CD4-positive, CD25-positive, alpha-beta regulatory T cell (primary cell): ENCODE measurements around the gene PRKAG2. TPM values are rescaled to one million over a fixed set of nuclear protein-coding genes. Genes with fewer than 3 reads are reported as not detected.
A peak's percentile ranks its signal among the peaks of the same experiment; 100 is the strongest.
"Not testable (repeated sequence)": the region's sequence is repeated elsewhere in the genome, so short reads cannot be mapped to it uniquely, and the experiment has no call there.

Experiments used
- ATAC-seq, 2 donors: fragments of 150-1000 bp; cut with Tn5 transposase; one replicate each; pipeline ENCODE4 v1.10.0; 2021; ENCODE audit warnings: low read depth in 2 of 2, moderate number of reproducible peaks in 2 of 2, moderate library complexity in 1 of 2
- DNase-seq, 3 donors: peaks; one replicate each; pipeline versions ENCODE4 v3.0.0 to v3.0.0-alpha.2; 2012 to 2022; ENCODE audit warnings: mixed read lengths in 1 of 3
- H3K27ac ChIP-seq: one replicate; pipeline ENCODE4 v1.7.0; 2013; ENCODE audit warnings: mild to moderate bottlenecking, low read length; ENCODE audit not compliant: insufficient read depth, poor library complexity, severe bottlenecking
- H3K27me3 ChIP-seq: one replicate; pipeline ENCODE4 v1.7.0; 2013; ENCODE audit warnings: low read length; ENCODE audit not compliant: control insufficient read depth, insufficient read depth
- H3K36me3 ChIP-seq: one replicate; pipeline ENCODE4 v1.7.0; 2013; ENCODE audit warnings: mild to moderate bottlenecking, low read length, moderate library complexity; ENCODE audit not compliant: control insufficient read depth, insufficient read depth
- H3K4me1 ChIP-seq: 2 replicates; pipeline ENCODE4 v1.7.0; 2013; ENCODE audit warnings: mild to moderate bottlenecking, low read length; ENCODE audit not compliant: insufficient read depth, control insufficient read depth, poor library complexity, severe bottlenecking
- H3K4me3 ChIP-seq: one replicate; pipeline ENCODE4 v1.7.0; 2013; ENCODE audit warnings: low read depth, mild to moderate bottlenecking, low read length, moderate library complexity
- H3K9me3 ChIP-seq, 2 experiments: 1 replicate in 1 of 2; 2 replicates in 1 of 2; pipeline ENCODE4 v1.7.0; 2013; ENCODE audit warnings: low read length in 2 of 2, mild to moderate bottlenecking in 1 of 2, moderate library complexity in 1 of 2; ENCODE audit not compliant: control insufficient read depth in 2 of 2
- H3K27ac Mint-ChIP-seq, 3 donors: one replicate each; pipeline ENCODE4 v1.8.0; 2020 to 2022; ENCODE audit warnings: mild to moderate bottlenecking in 3 of 3, mixed read lengths in 3 of 3, moderate library complexity in 2 of 3
- H3K27me3 Mint-ChIP-seq: one replicate; pipeline ENCODE4 v1.8.0; 2022; ENCODE audit warnings: mild to moderate bottlenecking, mixed read lengths
- H3K36me3 Mint-ChIP-seq: one replicate; pipeline ENCODE4 v1.8.0; 2020; ENCODE audit warnings: mixed read lengths
- H3K4me1 Mint-ChIP-seq, 4 donors: one replicate each; pipeline ENCODE4 v1.8.0; 2020 to 2022; ENCODE audit warnings: mixed read lengths in 4 of 4, mild to moderate bottlenecking in 1 of 4
- H3K4me3 Mint-ChIP-seq, 4 donors: one replicate each; pipeline ENCODE4 v1.8.0; 2020 to 2022; ENCODE audit warnings: mild to moderate bottlenecking in 4 of 4, mixed read lengths in 4 of 4, moderate library complexity in 3 of 4
- H3K9me3 Mint-ChIP-seq, 7 donors: one replicate each; pipeline ENCODE4 v1.8.0; 2020 to 2022; ENCODE audit warnings: mixed read lengths in 7 of 7, mild to moderate bottlenecking in 3 of 7, moderate library complexity in 2 of 7
- polyA plus RNA-seq, 4 donors: library from polyadenylated mRNA; unstranded; fragments of 300-500 nt; fragmentation: Illumina TruSeq; gene quantifications; one replicate each; pipeline ENCODE4 v1.2.3, GENCODE V29; 2021
- total RNA-seq: library from RNA; stranded (reverse); gene quantifications from one replicate; pipeline ENCODE4 v1.2.3, GENCODE V29; 2022

The PRKAG2 gene
- total and polyA plus RNA-seq, 5 donors from 2014 or later = 19.9 to 43.0 (median 26.1) TPM

- Histone ChIP-seq H3K4me3 (peak overlapping the region; percentile 42), H3K36me3 (peaks cover 19% of the 10 kb centered on the region), H3K9me3 (no peaks in the 10 kb centered on the region), H3K27ac (no peak overlapping the region), H3K4me1 (peaks cover 11% of the 10 kb centered on the region), H3K27me3 (no peaks in the 10 kb centered on the region)
- Mint-ChIP-seq H3K36me3 (peaks cover 28% of the 10 kb centered on the region), H3K27me3 (no peaks in the 10 kb centered on the region), H3K27ac (peak overlapping the region in 2 of 3 donors; percentile 86 to 88), H3K4me1 (peaks cover 0 to 27% (median 17%) of the 10 kb centered on the region in 4 donors), H3K9me3 (no peaks in the 10 kb centered on the region), H3K4me3 (peak overlapping the region; percentile 62 to 88 (median 81))
- ATAC-seq (peak; percentile 76 to 79), DNase-seq (peak; percentile 48 to 66 (median 56))
Measured at GRCh38 chr7:151782598-151783448, 94.1 kb downstream of the PRKAG2 start.

DNA sequence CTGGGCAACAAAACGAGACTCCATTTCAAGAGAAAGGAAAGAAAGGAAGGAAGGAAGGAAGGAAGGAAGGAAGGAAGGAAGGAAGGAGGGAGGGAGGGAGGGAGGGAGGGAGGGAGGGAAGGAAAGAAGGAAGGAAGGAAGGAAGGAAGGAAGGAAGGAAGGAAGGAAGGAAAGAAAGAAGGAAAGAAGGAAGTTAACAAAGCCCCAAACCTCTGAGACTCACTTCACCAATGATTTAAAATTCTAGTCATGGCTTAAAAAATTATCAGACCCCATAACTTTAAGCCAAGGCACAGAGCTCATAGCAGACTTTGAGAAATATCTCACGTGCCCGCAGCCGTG, 94.7 kb downstream of the PRKAG2 start:
- Histone ChIP-seq H3K36me3 (peaks cover 20% of the 10 kb centered on the region), H3K4me1 (peaks cover 11% of the 10 kb centered on the region)
- Mint-ChIP-seq H3K4me1 (peaks cover 0 to 23% (median 14%) of the 10 kb centered on the region in 4 donors), H3K36me3 (peaks cover 24% of the 10 kb centered on the region), H3K4me3 (peak overlapping the region in 1 of 4 donors; percentile 62), H3K27ac (peak overlapping the region in 1 of 3 donors; percentile 86)
- not testable (repeated sequence) for H3K27me3 ChIP-seq, H3K9me3 ChIP-seq, ATAC-seq, H3K27ac ChIP-seq, H3K4me3 ChIP-seq, DNase-seq, H3K9me3 Mint-ChIP-seq, H3K27me3 Mint-ChIP-seq

DNA sequence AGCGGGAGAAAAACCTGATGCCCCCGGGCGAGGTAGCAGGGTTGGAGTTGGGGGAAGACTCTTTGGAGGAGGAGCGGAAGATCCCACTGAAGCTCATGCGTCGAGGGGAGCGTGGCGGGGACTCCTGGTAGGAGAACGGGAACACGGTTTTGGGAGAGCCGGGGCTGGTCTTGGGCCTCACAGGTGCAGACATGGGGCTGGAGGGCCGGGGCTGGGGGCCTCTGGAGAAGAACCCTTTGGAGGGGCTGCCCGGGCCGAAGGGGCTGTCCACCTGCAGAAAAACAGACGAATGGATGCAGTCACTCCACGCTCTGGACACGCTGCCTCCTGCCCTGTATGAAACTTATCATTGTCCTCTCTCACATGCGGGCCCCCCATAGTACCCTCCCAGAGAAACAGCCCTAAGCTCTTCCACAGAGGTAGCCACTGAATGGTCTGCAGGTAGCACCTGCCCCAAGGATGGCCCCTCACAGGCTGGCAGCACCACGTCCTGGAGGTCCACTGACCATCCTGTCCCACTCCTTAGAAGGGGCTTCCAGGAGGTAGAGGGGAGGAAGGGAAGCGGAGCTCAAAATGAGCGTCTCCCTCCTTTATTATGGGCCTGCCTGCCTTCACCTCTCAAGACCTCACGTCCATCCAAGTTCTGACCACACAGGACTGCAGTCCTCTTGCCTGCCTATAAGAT, 95.6 kb downstream of the PRKAG2 start:
- Mint-ChIP-seq H3K4me3 (no peak overlapping the region), H3K9me3 (no peaks in the 10 kb centered on the region), H3K4me1 (peaks cover 0 to 20% (median 13%) of the 10 kb centered on the region in 4 donors), H3K36me3 (peaks cover 24% of the 10 kb centered on the region), H3K27ac (no peak overlapping the region), H3K27me3 (no peaks in the 10 kb centered on the region)
- peaks cover 11% of the 10 kb centered on the region for H3K4me1 ChIP-seq
- H3K4me3 ChIP-seq = no peak overlapping the region
- ATAC-seq = no peak
- no peaks in the 10 kb centered on the region for H3K9me3 ChIP-seq
- DNase-seq = no peak
- no peaks in the 10 kb centered on the region for H3K27me3 ChIP-seq
- H3K36me3 ChIP-seq = peaks cover 20% of the 10 kb centered on the region
- H3K27ac ChIP-seq = no peak overlapping the region

DNA sequence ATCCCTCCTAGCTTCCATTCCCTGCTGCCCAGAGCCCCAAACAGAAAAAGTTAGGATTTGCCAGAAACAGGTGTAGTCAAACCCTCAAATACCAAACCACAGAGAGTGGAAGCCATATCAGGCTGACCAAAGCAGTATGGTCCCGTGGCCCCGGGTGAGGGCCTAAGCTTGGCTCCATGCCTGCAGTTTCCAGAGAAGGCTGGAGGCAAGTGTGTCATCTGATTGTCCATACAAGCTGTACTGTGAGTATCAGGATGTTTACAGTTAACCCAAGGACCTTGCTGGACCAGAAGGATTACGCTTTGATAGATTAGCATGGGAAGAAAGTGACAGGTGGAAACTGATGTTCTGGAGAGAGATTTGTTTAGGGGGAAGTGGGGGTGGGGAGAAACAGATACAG, 96.3 kb downstream of the PRKAG2 start:
- no peak for ATAC-seq
- DNase-seq = no peak

GRCh38 chr7:151779678-151780077, 97.2 kb downstream of the PRKAG2 start:
- Mint-ChIP-seq H3K9me3 (no peaks in the 10 kb centered on the region), H3K4me3 (no peak overlapping the region), H3K36me3 (peaks cover 24% of the 10 kb centered on the region), H3K27ac (peak overlapping the region in 2 of 3 donors; percentile 69 to 72), H3K27me3 (no peaks in the 10 kb centered on the region), H3K4me1 (peaks cover 0 to 18% (median 13%) of the 10 kb centered on the region in 4 donors)
- Histone ChIP-seq H3K9me3 (no peaks in the 10 kb centered on the region), H3K27me3 (no peaks in the 10 kb centered on the region), H3K27ac (no peak overlapping the region), H3K36me3 (peaks cover 20% of the 10 kb centered on the region), H3K4me1 (peaks cover 11% of the 10 kb centered on the region), H3K4me3 (no peak overlapping the region)
- DNase-seq (no peak), ATAC-seq (no peak)

More for the DNA sequence above, 96.3 kb downstream of the PRKAG2 start:
- H3K27ac Mint-ChIP-seq = no peak overlapping the region
- no peaks in the 10 kb centered on the region for H3K27me3 Mint-ChIP-seq
- Histone ChIP-seq H3K27me3 (no peaks in the 10 kb centered on the region), H3K4me1 (peaks cover 11% of the 10 kb centered on the region), H3K9me3 (no peaks in the 10 kb centered on the region), H3K4me3 (no peak overlapping the region), H3K27ac (no peak overlapping the region), H3K36me3 (peaks cover 20% of the 10 kb centered on the region)
- peaks cover 0 to 20% (median 13%) of the 10 kb centered on the region in 4 donors for H3K4me1 Mint-ChIP-seq
- H3K9me3 Mint-ChIP-seq = no peaks in the 10 kb centered on the region
- no peak overlapping the region for H3K4me3 Mint-ChIP-seq
- peaks cover 24% of the 10 kb centered on the region for H3K36me3 Mint-ChIP-seq

- peaks cover 24% of the 10 kb centered on the region for H3K36me3 Mint-ChIP-seq
- H3K36me3 ChIP-seq = peaks cover 20% of the 10 kb centered on the region
Measured at GRCh38 chr7:151779255-151779654, 97.7 kb downstream of the PRKAG2 start.

DNA sequence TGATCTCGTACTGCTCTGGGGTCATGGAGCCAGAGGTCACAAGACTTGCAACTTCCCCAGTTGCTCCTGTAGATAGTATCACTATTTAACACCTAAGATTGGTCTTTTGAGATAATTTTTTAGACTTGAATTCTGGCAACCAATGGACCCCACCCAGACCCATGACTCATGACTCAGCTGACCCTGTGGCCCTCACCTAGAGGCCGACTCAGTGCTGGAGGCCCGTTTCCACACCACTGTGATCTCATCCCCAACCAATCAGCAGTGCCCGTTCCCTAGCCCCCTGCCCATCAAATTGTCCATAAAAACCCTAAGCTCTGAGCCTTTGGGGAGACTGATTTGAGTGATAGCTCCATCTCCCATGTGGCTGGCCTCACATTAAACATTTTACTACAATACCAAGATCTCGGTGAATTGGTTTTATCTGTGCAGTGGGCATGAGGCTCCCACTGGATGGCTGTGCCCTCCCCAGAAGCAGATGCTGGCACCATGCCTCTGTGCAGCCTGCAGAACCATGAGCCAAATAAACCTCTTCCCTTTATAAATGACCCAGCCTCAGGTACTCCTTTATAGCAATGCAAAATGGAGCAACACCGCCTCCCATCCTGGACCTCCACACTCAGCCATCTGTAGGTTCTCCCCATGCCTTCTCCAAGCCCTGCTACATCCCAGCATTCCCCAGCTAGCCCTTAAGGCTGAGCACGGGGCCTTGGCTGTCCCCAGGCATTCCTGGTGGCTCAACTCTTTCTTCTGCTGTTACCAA, 98.8 kb downstream of the PRKAG2 start:
- no peak overlapping the region for H3K4me3 ChIP-seq
- H3K27ac ChIP-seq = no peak overlapping the region
- no peaks in the 10 kb centered on the region for H3K27me3 ChIP-seq
- H3K4me3 Mint-ChIP-seq = no peak overlapping the region
- no peaks in the 10 kb centered on the region for H3K9me3 Mint-ChIP-seq
- ATAC-seq = no peak
- H3K4me1 Mint-ChIP-seq = peaks cover 0 to 11% (median 10%) of the 10 kb centered on the region in 4 donors
- peaks cover 24% of the 10 kb centered on the region for H3K36me3 Mint-ChIP-seq
- H3K9me3 ChIP-seq = no peaks in the 10 kb centered on the region
- DNase-seq = no peak
- no peaks in the 10 kb centered on the region for H3K27me3 Mint-ChIP-seq
- H3K27ac Mint-ChIP-seq = peak overlapping the region in 1 of 3 donors; percentile 74
- peaks cover 20% of the 10 kb centered on the region for H3K36me3 ChIP-seq
- H3K4me1 ChIP-seq = peaks cover 8% of the 10 kb centered on the region

More at GRCh38 chr7:151779255-151779654, 97.7 kb downstream of the PRKAG2 start:
- H3K27me3 ChIP-seq = no peaks in the 10 kb centered on the region
- Mint-ChIP-seq H3K4me1 (peaks cover 0 to 16% (median 13%) of the 10 kb centered on the region in 4 donors), H3K27ac (peak overlapping the region in 2 of 3 donors; percentile 69 to 72), H3K9me3 (no peaks in the 10 kb centered on the region), H3K27me3 (no peaks in the 10 kb centered on the region), H3K4me3 (no peak overlapping the region)
- H3K27ac ChIP-seq = no peak overlapping the region
- no peak for DNase-seq
- no peak for ATAC-seq
- no peaks in the 10 kb centered on the region for H3K9me3 ChIP-seq
- peaks cover 11% of the 10 kb centered on the region for H3K4me1 ChIP-seq
- no peak overlapping the region for H3K4me3 ChIP-seq
